ENCODE measurements around the gene IL18R1.

The IL18R1 gene

GRCh38 chr2:102368461-102369109 lies 13.0 kb downstream of the IL18R1 start:
- Histone ChIP-seq H3K36me3 (ENCODE audit: insufficient read depth, low read depth, low read length) (no peaks in the 10 kb centered on the region), H3K4me1 (ENCODE audit: insufficient read depth, low read length) (no peaks in the 10 kb centered on the region)

DNA sequence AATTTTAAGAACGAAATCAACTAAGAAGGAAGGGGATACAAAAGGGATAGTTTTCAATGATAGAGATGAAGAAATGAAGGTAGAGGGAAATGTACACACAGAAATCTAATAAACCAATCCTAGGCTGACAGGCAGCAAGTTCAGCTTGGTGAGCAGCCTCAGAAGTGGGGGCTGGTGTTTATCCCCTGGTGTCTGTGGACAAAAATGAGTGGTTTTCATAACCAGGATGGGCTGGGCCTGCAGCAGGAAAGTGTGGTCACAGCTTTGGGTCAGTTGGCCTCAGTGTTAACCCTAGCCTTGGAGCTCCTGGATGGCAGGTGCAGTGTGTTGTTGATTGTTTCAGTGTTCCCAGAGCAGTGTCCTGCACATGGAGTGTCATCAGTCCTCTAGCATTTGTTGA lies 14.3 kb downstream of the IL18R1 start:
- H3K4me1 ChIP-seq (ENCODE audit: insufficient read depth, low read length) = no peaks in the 10 kb centered on the region
- no peaks in the 10 kb centered on the region for H3K36me3 ChIP-seq (ENCODE audit: insufficient read depth, low read depth, low read length)
- H3K9ac ChIP-seq (ENCODE audit: low read depth, low read length) = no peak overlapping the region
- H3K27me3 ChIP-seq (ENCODE audit: insufficient read depth, low read length) = no peaks in the 10 kb centered on the region
- no peak overlapping the region for H3K4me3 ChIP-seq (ENCODE audit: low read length)
- peaks cover 38% of the 10 kb centered on the region for H3K9me3 ChIP-seq (ENCODE audit: insufficient read depth, low read depth, low read length)
- H3K27ac ChIP-seq (ENCODE audit: low read length) = no peak overlapping the region

More at GRCh38 chr2:102368461-102369109, 13.0 kb downstream of the IL18R1 start:
- Histone ChIP-seq H3K4me3 (ENCODE audit: low read length) (no peak overlapping the region), H3K9me3 (ENCODE audit: insufficient read depth, low read depth, low read length) (peaks cover 31% of the 10 kb centered on the region), H3K27ac (ENCODE audit: low read length) (no peak overlapping the region), H3K9ac (ENCODE audit: low read depth, low read length) (no peak overlapping the region), H3K27me3 (ENCODE audit: insufficient read depth, low read length) (no peaks in the 10 kb centered on the region)

DNA sequence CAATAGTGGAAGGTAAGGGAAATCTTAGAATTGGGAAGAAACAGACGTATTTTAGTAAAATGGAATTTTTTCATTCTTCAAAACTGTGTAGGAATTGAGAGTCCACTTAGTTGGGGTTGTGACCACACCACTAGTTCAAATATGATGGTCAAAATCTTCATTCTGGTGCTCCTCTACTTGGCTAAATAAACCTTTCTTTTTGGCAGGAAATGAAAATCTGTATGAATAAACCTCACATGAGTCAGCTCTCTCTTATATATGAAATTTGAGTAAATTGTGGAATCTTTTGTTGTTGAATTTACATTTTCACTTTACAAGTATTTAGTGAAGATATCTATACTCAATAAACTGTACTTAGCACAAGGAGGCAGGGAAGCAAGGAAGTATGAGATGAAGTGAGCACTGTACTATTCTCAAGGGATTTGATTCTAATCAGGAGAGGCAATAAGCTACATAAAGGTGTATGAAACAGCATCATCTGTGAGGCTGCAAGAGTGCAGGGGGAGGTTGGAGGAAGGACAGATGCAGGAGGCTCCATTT lies 20.5 kb downstream of the IL18R1 start:
- Histone ChIP-seq H3K9me3 (ENCODE audit: insufficient read depth, low read depth, low read length) (peaks cover 24% of the 10 kb centered on the region), H3K27me3 (ENCODE audit: insufficient read depth, low read length) (no peaks in the 10 kb centered on the region), H3K27ac (ENCODE audit: low read length) (no peak overlapping the region), H3K4me1 (ENCODE audit: insufficient read depth, low read length) (no peaks in the 10 kb centered on the region), H3K9ac (ENCODE audit: low read depth, low read length) (no peak overlapping the region), H3K4me3 (ENCODE audit: low read length) (no peak overlapping the region), H3K36me3 (ENCODE audit: insufficient read depth, low read depth, low read length) (no peaks in the 10 kb centered on the region)

DNA sequence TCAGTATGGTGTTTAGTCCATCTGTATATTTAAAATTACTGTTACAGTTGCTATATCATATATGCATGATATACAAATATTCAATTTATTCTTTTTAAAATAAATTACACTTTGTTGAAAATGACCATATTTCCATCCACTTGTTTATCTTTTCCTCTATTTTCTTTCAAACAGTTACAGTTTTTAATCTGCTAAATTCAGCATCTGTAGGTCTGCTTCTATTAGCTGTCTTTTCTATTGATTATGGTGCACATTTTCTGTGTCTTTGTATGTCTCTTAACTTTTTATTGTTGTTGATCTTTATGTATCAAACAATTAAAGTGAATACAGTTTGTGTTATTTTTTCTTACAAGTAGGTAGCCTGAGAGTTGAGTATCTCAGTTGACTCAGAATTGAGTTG lies 28.1 kb downstream of the IL18R1 start:
- Histone ChIP-seq H3K4me1 (ENCODE audit: insufficient read depth, low read length) (no peaks in the 10 kb centered on the region), H3K36me3 (ENCODE audit: insufficient read depth, low read depth, low read length) (no peaks in the 10 kb centered on the region), H3K27ac (ENCODE audit: low read length) (no peak overlapping the region), H3K9ac (ENCODE audit: low read depth, low read length) (no peak overlapping the region), H3K4me3 (ENCODE audit: low read length) (no peak overlapping the region), H3K27me3 (ENCODE audit: insufficient read depth, low read length) (no peaks in the 10 kb centered on the region), H3K9me3 (ENCODE audit: insufficient read depth, low read depth, low read length) (peaks cover 29% of the 10 kb centered on the region)

DNA sequence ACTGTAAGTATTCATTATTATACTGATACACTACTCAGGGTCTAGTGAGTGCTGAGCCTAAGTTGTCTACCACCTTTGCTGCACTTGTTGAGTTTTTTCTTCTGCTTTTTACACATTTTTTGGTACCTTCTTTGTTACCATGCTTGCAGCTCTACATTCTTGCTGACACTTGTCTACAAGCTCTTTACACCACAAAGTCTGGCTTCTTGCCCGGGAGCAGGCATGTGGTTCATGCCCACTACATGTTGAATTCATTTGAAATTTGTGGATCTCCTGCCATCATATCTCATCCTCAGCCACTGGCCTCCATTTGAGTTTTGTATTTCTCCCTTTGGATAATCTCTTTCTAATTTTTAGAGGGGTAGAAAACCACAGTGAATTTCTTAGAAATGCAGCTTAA lies 29.9 kb downstream of the IL18R1 start:
- Histone ChIP-seq H3K27ac (ENCODE audit: low read length) (no peak overlapping the region), H3K36me3 (ENCODE audit: insufficient read depth, low read depth, low read length) (no peaks in the 10 kb centered on the region), H3K9ac (ENCODE audit: low read depth, low read length) (no peak overlapping the region), H3K4me1 (ENCODE audit: insufficient read depth, low read length) (no peaks in the 10 kb centered on the region), H3K27me3 (ENCODE audit: insufficient read depth, low read length) (no peaks in the 10 kb centered on the region), H3K9me3 (ENCODE audit: insufficient read depth, low read depth, low read length) (peaks cover 24% of the 10 kb centered on the region), H3K4me3 (ENCODE audit: low read length) (no peak overlapping the region)

DNA sequence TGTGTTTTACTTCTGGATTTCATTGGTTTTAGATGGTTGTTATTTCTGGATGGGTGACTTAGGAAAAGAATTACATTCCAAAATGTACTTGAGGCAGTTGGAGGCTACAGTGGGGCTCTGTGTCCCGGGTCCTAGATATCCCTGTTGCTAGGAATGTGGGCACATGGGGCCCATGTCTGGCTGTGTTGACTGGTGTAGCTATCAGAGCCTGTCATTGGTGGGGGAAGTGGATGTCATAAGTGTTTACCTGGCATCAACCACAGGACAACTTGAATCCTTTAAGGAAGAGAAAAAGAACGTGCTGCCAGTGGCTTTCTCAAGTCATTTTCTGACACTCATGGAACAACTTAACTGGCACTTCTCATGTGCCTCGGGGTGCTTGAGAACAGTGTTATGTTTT lies 30.4 kb downstream of the IL18R1 start:
- Histone ChIP-seq H3K9me3 (ENCODE audit: insufficient read depth, low read depth, low read length) (peaks cover 24% of the 10 kb centered on the region), H3K4me3 (ENCODE audit: low read length) (no peak overlapping the region), H3K27me3 (ENCODE audit: insufficient read depth, low read length) (no peaks in the 10 kb centered on the region), H3K27ac (ENCODE audit: low read length) (no peak overlapping the region), H3K4me1 (ENCODE audit: insufficient read depth, low read length) (no peaks in the 10 kb centered on the region), H3K36me3 (ENCODE audit: insufficient read depth, low read depth, low read length) (no peaks in the 10 kb centered on the region), H3K9ac (ENCODE audit: low read depth, low read length) (no peak overlapping the region)

GRCh38 chr2:102386867-102387541 lies 31.4 kb downstream of the IL18R1 start:
- no peak overlapping the region for H3K27ac ChIP-seq (ENCODE audit: low read length)

DNA sequence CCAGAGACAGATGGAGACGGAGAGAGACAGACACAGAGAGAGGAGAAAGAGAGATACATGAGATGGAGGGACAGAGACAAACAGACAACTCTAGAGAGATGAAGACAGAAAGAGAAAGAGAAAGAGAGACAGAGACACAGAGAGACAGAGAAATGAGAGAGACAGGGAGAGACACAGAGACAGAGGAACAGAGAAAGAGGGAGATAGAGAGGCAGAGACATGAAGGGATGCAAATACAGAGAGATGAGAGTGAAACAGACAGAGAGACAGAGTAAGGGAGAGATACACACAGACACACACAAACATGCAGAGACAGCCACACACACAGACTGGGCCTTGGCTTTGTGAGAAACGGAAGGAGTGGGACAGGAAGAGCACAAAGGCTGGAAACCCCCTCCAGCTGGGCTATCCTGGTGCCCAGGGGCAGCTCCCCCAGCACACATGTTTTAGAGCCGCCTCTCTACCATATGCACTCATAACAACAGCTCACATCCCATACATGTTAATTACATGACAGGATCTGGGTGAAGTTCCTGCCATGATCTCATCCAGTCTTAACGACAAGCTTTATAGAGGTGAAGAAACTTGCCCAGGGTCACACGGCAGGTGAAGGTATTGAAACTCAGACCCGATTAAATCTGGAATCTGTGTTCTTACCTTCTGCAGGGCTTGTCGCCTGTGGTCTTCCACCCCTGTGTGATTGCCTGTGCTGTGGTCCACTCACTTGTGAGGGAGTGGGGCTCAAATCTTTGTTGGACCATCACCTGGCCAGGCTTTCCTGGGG lies 32.4 kb downstream of the IL18R1 start:
- no peaks in the 10 kb centered on the region for H3K27me3 ChIP-seq (ENCODE audit: insufficient read depth, low read length)
- H3K9me3 ChIP-seq (ENCODE audit: insufficient read depth, low read depth, low read length) = peaks cover 17% of the 10 kb centered on the region
- H3K4me3 ChIP-seq (ENCODE audit: low read length) = no peak overlapping the region
- no peak overlapping the region for H3K9ac ChIP-seq (ENCODE audit: low read depth, low read length)
- H3K27ac ChIP-seq (ENCODE audit: low read length) = no peak overlapping the region
- H3K36me3 ChIP-seq (ENCODE audit: insufficient read depth, low read depth, low read length) = no peaks in the 10 kb centered on the region
- H3K4me1 ChIP-seq (ENCODE audit: insufficient read depth, low read length) = no peaks in the 10 kb centered on the region

More at GRCh38 chr2:102386867-102387541, 31.4 kb downstream of the IL18R1 start:
- no peak overlapping the region for H3K4me3 ChIP-seq (ENCODE audit: low read length)
- H3K9me3 ChIP-seq (ENCODE audit: insufficient read depth, low read depth, low read length) = peaks cover 24% of the 10 kb centered on the region
- H3K4me1 ChIP-seq (ENCODE audit: insufficient read depth, low read length) = no peaks in the 10 kb centered on the region
- H3K27me3 ChIP-seq (ENCODE audit: insufficient read depth, low read length) = no peaks in the 10 kb centered on the region
- no peak overlapping the region for H3K9ac ChIP-seq (ENCODE audit: low read depth, low read length)
- no peaks in the 10 kb centered on the region for H3K36me3 ChIP-seq (ENCODE audit: insufficient read depth, low read depth, low read length)

DNA sequence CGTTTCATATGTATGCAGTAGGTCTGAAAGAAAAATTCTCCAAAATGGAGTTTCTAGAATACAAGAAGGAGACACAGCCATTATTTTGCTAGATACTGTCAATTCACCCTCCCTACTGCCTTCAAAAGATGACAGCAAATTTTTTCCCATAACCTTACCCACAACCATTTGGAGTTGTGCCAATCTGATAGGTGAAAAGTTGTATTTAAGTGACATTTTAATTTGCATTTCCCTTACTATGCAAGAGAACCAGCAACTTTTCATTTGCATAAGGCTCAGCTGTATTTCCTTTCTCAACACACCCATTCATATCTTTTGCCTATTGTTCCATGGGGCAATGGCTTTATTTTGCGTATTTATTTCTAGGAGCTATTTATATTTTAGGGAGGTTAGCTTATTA lies 36.0 kb downstream of the IL18R1 start:
- H3K9me3 ChIP-seq (ENCODE audit: insufficient read depth, low read depth, low read length) = no peaks in the 10 kb centered on the region
- H3K4me3 ChIP-seq (ENCODE audit: low read length) = no peak overlapping the region
- no peaks in the 10 kb centered on the region for H3K4me1 ChIP-seq (ENCODE audit: insufficient read depth, low read length)
- no peaks in the 10 kb centered on the region for H3K36me3 ChIP-seq (ENCODE audit: insufficient read depth, low read depth, low read length)
- H3K27ac ChIP-seq (ENCODE audit: low read length) = no peak overlapping the region
- no peaks in the 10 kb centered on the region for H3K27me3 ChIP-seq (ENCODE audit: insufficient read depth, low read length)
- no peak overlapping the region for H3K9ac ChIP-seq (ENCODE audit: low read depth, low read length)

DNA sequence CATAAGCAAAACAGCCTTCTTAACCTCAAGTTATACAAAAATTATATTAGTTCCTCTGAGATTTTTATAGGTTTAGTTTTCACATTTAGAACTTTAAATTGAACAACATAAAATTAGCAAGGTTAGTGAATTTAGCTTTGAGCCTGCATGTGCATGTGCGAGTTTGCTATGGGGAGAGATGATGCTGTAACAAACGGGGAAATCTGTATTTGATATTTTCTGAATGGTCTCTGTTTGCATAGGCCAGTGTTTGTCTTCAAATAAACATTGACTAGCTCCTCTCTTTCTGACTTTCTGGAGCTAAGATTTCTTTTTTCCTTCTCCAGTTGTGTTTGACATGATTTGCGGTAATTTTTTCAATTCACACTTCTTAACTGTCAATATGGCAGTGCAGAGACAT lies 36.5 kb downstream of the IL18R1 start:
- H3K4me1 ChIP-seq (ENCODE audit: insufficient read depth, low read length) = no peaks in the 10 kb centered on the region
- no peaks in the 10 kb centered on the region for H3K27me3 ChIP-seq (ENCODE audit: insufficient read depth, low read length)
- H3K36me3 ChIP-seq (ENCODE audit: insufficient read depth, low read depth, low read length) = no peaks in the 10 kb centered on the region
- H3K9ac ChIP-seq (ENCODE audit: low read depth, low read length) = no peak overlapping the region
- no peak overlapping the region for H3K4me3 ChIP-seq (ENCODE audit: low read length)
- no peak overlapping the region for H3K27ac ChIP-seq (ENCODE audit: low read length)
- H3K9me3 ChIP-seq (ENCODE audit: insufficient read depth, low read depth, low read length) = no peaks in the 10 kb centered on the region

DNA sequence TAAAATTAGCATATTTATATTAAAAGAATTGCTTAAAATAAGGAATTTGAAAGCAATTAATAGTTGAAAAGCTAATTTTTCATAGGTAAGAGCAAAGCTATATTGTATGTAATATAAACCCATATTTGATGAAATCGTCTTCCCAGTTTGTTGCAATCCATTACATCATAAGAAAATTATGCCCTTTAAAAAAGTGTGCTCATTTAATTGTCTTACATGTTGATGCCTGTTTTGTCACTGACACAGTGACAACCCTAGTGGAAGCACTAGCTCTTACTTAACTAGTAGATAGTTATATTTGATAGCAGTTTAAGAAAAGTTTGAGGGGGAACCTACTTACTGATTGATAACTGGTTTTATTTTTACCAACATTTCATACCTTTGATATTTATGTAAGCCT lies 37.3 kb downstream of the IL18R1 start:
- H3K27ac ChIP-seq (ENCODE audit: low read length) = no peak overlapping the region
- H3K9me3 ChIP-seq (ENCODE audit: insufficient read depth, low read depth, low read length) = no peaks in the 10 kb centered on the region
- H3K4me3 ChIP-seq (ENCODE audit: low read length) = no peak overlapping the region
- no peaks in the 10 kb centered on the region for H3K4me1 ChIP-seq (ENCODE audit: insufficient read depth, low read length)
- no peaks in the 10 kb centered on the region for H3K27me3 ChIP-seq (ENCODE audit: insufficient read depth, low read length)
- no peak overlapping the region for H3K9ac ChIP-seq (ENCODE audit: low read depth, low read length)
- H3K36me3 ChIP-seq (ENCODE audit: insufficient read depth, low read depth, low read length) = no peaks in the 10 kb centered on the region

Measured in iPS-20b (cell line).